Epithelial cell of esophagus (primary cell): ENCODE data around the gene KLHL4.
A peak's percentile ranks its signal among the peaks of the same experiment; 100 is the strongest.

ENCODE experiments used
- DNase-seq: peaks from one replicate; pipeline ENCODE4 v3.0.0; 2010; ENCODE audit warnings: low read depth
- H3K4me3 ChIP-seq: 2 replicates; pipeline ENCODE4 v1.5.1; 2011; ENCODE audit warnings: mild to moderate bottlenecking, low read length, control low read depth
- CTCF ChIP-seq: IDR thresholded peaks from 2 replicates; pipeline ENCODE4 v1.5.1; 2011; ENCODE audit warnings: low read depth, mild to moderate bottlenecking, low read length, control low read depth, inconsistent platforms; ENCODE audit not compliant: insufficient read depth; ENCODE audit errors: missing control alignments

KLHL4 gene

GRCh38 chrX:87580862-87581261 lies 63.3 kb downstream of the KLHL4 start:
- TF ChIP-seq CTCF, result no peak
- DNase-seq, result no peak
- H3K4me3 ChIP-seq, result no peak overlapping the region

DNA sequence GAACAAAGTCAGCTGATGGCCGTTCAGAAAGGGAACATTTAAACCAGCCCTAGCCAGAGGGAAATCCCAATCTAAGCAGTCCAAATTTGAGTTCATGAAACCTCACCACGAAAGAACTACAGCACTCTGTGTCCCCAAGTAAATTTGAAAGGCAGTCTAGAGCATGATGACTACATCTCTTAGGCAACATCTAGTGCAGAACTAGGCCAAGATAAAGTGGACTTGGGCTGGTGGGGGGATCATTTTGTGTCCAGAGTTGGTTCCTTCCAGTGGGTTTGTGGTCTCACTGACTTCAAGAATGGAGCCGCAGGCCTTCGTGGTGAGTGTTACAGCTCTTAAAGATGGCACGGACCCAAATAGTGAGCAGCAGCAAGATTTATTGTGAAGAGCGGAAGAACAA lies 64.9 kb downstream of the KLHL4 start:
- no peak for DNase-seq
- no peak overlapping the region for H3K4me3 ChIP-seq
- TF ChIP-seq CTCF, result no peak

DNA sequence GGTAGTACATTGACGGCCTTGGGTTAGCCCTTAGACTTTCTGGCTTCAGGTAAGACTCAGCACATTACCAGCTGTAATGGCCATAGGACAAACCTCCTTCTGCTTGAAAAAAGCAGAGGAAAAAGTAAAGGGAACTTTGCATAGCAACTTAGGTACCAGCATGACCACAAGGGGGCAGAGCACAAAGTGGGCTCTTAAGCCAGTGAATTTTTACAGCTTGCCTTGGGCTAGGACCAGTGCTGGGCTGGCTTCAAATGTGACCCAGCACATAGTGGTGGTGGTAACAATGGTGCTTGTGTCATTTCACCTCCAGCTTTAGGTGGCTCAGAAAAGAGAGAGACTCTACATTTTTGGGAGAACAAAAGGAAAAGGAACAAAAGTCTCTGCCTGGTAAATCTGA lies 66.1 kb downstream of the KLHL4 start:
- peak; percentile 26 for DNase-seq
- peak; percentile 8 for TF ChIP-seq CTCF
- H3K4me3 ChIP-seq, result no peak overlapping the region

DNA sequence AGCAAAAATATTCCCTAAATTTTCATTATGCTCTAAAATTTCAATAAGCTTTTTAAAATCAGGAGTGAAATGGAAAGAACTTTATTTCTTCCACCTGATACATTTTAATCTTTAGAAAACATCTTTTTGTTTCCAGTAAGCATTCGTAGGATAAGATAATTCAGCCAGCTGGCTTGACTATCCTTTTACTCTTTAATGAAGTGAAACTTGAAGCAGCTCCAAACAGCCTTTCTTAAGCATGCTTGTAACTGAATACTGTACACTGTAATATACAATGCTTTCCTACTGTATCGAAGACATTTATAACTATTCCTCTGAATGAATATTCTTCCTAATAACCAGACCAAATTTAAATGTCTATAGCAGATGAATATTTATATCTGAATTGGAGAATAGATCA lies 98.8 kb downstream of the KLHL4 start:
- no peak overlapping the region for H3K4me3 ChIP-seq
- TF ChIP-seq CTCF, result no peak
- DNase-seq, result no peak

- no peak for TF ChIP-seq CTCF
- DNase-seq, result peak; percentile 1
- no peak overlapping the region for H3K4me3 ChIP-seq
Measured at GRCh38 chrX:87621697-87622096, 104.1 kb downstream of the KLHL4 start.

DNA sequence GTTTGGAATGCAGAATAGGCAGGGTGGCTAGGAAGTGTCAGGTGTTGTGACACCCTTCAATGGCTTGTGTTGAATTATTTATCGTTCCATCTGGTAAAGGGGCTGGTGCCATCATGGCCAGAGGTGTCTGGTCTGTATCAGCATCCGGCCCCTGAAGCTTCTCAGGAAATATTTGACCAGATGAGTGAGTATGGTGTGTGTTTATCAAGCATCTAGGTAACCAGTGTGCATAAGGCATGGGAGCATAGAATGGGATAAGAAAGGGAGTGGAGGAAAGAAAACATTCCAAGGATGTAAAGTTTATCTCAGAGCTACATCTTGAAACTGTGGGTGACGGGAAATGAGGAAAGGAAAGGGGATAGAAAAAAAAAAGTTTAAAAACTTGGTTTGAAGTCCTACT lies 109.4 kb downstream of the KLHL4 start:
- no peak for DNase-seq
- no peak for TF ChIP-seq CTCF

DNA sequence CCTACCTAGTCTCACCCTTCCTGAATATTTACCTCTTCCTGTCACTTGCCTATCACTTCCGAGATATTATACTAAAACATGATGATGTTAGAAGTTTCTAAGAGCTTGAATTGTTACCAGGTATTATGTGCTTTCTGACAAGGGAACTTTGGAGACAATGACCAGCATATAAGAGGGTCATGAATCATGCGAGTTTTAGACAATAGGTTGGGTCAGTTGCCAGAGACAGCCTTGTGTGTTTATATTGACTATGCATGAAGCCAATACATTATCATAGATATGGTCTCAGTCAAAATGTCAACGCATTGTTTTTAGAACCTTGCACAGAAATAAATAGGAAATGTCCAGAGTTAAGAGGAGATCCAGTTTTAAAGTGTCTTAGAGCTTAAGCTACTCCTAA lies 116.8 kb downstream of the KLHL4 start:
- DNase-seq, result no peak
- no peak overlapping the region for H3K4me3 ChIP-seq
- no peak for TF ChIP-seq CTCF

More for the DNA sequence above, 109.4 kb downstream of the KLHL4 start:
- no peak overlapping the region for H3K4me3 ChIP-seq
